ENCODE data around the gene CLEC17A. TPM values are rescaled to one million over a fixed set of nuclear protein-coding genes. Genes with fewer than 3 reads are reported as not detected.

CLEC17A gene
- total RNA-seq, 2 experiments from 2014 or later, result 0.60 to 0.83 TPM

GRCh38 chr19:14571695-14572490, 11.0 kb upstream of the CLEC17A start, which contains the start of gene NDUFB7:
Gene NDUFB7, minus strand, starts transcription at chr19:14572066. Its CDS starts 66 bp downstream, at chr19:14572000.
- H3K27ac Mint-ChIP-seq, result peak within 1 kb of the TSS; percentile 91
- peaks cover 39% of the 10 kb centered on the region for H3K4me1 Mint-ChIP-seq (ENCODE audit: low read depth)
- TF ChIP-seq CTCF (IDR thresholded peaks at IDR 0.05), result peak; percentile 65
- peak within 1 kb of the TSS; percentile 96 for H3K4me3 Mint-ChIP-seq
- CTCF ChIA-PET, result interaction anchor here (0.6 to 11.0 kb wide), 15 partner anchors 8 to 198 kb away, joined by 3 to 276 read pairs (median 3); partner anchors contain the start of genes ADGRE3 and ZNF333
- no peaks in the 10 kb centered on the region for H3K9me3 Mint-ChIP-seq
- peak; percentile 95 for DNase-seq
- POLR2A ChIA-PET, result interaction anchor here (0.6 to 5.1 kb wide), 4 partner anchors 17 to 190 kb away, joined by 3 to 27 read pairs (median 4); partner anchors contain the start of gene ADGRE5
- ATAC-seq, result peak; percentile 96
- intact Hi-C loops (cut with micrococcal nuclease), result loop anchor here (10.0 kb wide), 1 partner anchor 313 kb away; the partner anchor contains the start of gene OR7A17
- no peaks in the 10 kb centered on the region for H3K27me3 Mint-ChIP-seq
- peaks cover 6% of the 10 kb centered on the region for H3K36me3 Mint-ChIP-seq (ENCODE audit: low read depth)

DNA sequence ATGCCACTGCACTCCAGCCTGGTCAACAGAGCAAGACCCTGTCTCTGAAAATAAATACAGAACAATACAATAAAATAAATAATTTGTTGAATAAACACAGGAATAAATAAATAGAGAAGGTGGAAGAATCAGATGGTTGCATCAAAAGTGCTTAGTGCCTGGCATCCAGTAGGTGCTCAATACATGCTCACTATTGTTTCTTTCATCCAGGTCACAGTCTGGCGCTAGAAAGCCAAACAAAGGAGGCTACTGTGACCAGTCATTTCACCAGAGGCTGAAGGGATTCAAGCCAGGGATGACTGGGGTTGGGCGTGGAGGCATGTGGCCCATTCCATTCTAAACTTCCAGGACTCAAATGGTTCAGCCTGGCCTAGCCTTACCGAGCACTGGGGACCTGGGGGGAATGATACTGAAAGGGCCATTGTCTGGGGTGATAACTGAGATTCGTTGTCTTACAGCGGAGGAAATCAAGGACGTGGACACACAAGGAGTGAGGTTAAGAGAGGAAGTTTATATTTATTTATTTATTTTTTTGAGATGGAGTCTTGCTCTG, 7.4 kb upstream of the CLEC17A start:
- Mint-ChIP-seq H3K4me1 (ENCODE audit: low read depth) (peaks cover 23% of the 10 kb centered on the region), H3K36me3 (ENCODE audit: low read depth) (peaks cover 2% of the 10 kb centered on the region), H3K4me3 (no peak overlapping the region), H3K9me3 (no peaks in the 10 kb centered on the region), H3K27ac (no peak overlapping the region), H3K27me3 (no peaks in the 10 kb centered on the region)
- CTCF ChIA-PET, result interaction anchor here (1.2 to 11.0 kb wide), 4 partner anchors 19 to 313 kb away, joined by 3 to 276 read pairs (median 4); partner anchors contain the start of gene ZNF333
- ATAC-seq (no peak), DNase-seq (no peak)
- TF ChIP-seq CTCF (IDR thresholded peaks at IDR 0.05), result no peak
- POLR2A ChIA-PET, result interaction anchor here (5.1 kb wide), 1 partner anchor 112 kb away, joined by 27 read pairs; no protein-coding TSS in a partner anchor
- intact Hi-C loops (cut with micrococcal nuclease), result loop anchor here (2.0 to 10.0 kb wide), 2 partner anchors 111 to 309 kb away; partner anchors contain the start of gene OR7A17

- POLR2A ChIA-PET, result interaction anchor here (0.6 kb wide), 2 partner anchors 65 to 955 kb away, joined by 3 to 4 read pairs; no protein-coding TSS in a partner anchor
- H3K4me1 Mint-ChIP-seq (ENCODE audit: low read depth), result peaks cover 24% of the 10 kb centered on the region
- no peaks in the 10 kb centered on the region for H3K27me3 Mint-ChIP-seq
- no peak overlapping the region for H3K27ac Mint-ChIP-seq
- TF ChIP-seq CTCF (IDR thresholded peaks at IDR 0.05), result no peak
- intact Hi-C loops (cut with micrococcal nuclease), result loop anchor here (10.0 kb wide), 1 partner anchor 308 kb away; the partner anchor contains the start of gene OR7A17
- DNase-seq, result no peak
- no peak for ATAC-seq
- no peak overlapping the region for H3K4me3 Mint-ChIP-seq
- peaks cover 2% of the 10 kb centered on the region for H3K36me3 Mint-ChIP-seq (ENCODE audit: low read depth)
- CTCF ChIA-PET, result interaction anchor here (1.2 to 11.0 kb wide), 2 partner anchors 20 to 111 kb away, joined by 4 to 276 read pairs; partner anchors contain the start of gene ZNF333
- H3K9me3 Mint-ChIP-seq, result no peaks in the 10 kb centered on the region
These were observed 6.5 kb upstream of the CLEC17A start for GRCh38 chr19:14576363-14576762.

DNA sequence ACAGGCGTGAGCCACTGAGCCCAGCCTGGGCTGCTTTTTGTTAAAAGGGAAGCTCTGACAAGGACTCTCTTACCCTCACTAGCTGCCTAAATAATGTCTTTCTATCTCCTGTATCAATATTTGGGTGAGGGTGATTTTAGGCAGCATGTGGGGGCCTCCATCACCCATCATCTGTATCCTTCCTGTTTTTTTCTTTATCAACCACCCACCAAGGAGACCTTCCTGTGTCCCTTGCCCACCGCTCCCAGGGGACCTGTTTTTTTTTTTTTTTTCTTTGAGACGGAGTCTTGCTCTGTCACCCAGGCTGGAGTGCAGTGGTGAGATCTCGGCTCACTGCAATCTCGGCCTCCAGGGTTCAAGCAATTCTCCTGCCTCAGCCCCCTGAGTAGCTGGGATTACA, 5.6 kb upstream of the CLEC17A start:
- ChIA-PET CTCF (interaction anchor here (11.0 kb wide), 1 partner anchor 110 kb away, joined by 276 read pairs; the partner anchor contains the start of gene ZNF333), POLR2A (no interaction called here)
- intact Hi-C loops (cut with micrococcal nuclease), result loop anchor here (10.0 kb wide), 1 partner anchor 308 kb away; the partner anchor contains the start of gene OR7A17
- peak overlapping the region; percentile 42 for H3K27ac Mint-ChIP-seq
- H3K4me3 Mint-ChIP-seq, result no peak overlapping the region
- H3K27me3 Mint-ChIP-seq, result no peaks in the 10 kb centered on the region
- no peak for TF ChIP-seq CTCF (IDR thresholded peaks at IDR 0.05)
- H3K9me3 Mint-ChIP-seq, result no peaks in the 10 kb centered on the region
- ATAC-seq (no peak), DNase-seq (no peak)
- peaks cover 18% of the 10 kb centered on the region for H3K4me1 Mint-ChIP-seq (ENCODE audit: low read depth)
- no peaks in the 10 kb centered on the region for H3K36me3 Mint-ChIP-seq (ENCODE audit: low read depth)
